Large intestine (tissue), 3 donors: Measurements from ENCODE around the gene RASA2. TPM values are rescaled to one million over a fixed set of nuclear protein-coding genes. Genes with fewer than 3 reads are reported as not detected.
"Not testable (repeated sequence)": the region's sequence is repeated elsewhere in the genome, so short reads cannot be mapped to it uniquely, and the experiment has no call there.

Experiments used
- DNase-seq, 2 donors: peaks; one replicate each; pipeline versions ENCODE4 v3.0.0 to v3.0.0-alpha.2; 2013
- H3K27ac ChIP-seq: one replicate; pipeline ENCODE4 v1.5.1; 2013; ENCODE audit warnings: low read length
- H3K27me3 ChIP-seq: 2 replicates; pipeline ENCODE4 v1.6.1; 2013; ENCODE audit warnings: low read length; ENCODE audit not compliant: control insufficient read depth, insufficient read depth
- H3K36me3 ChIP-seq: 2 replicates; pipeline ENCODE4 v1.6.1; 2013; ENCODE audit warnings: low read length; ENCODE audit not compliant: control insufficient read depth, insufficient read depth
- H3K4me1 ChIP-seq: one replicate; pipeline ENCODE4 v1.6.1; 2013; ENCODE audit warnings: low read length; ENCODE audit not compliant: control insufficient read depth, insufficient read depth
- H3K4me3 ChIP-seq: one replicate; pipeline ENCODE4 v1.5.1; 2013; ENCODE audit warnings: low read length
- H3K9me3 ChIP-seq: one replicate; pipeline ENCODE4 v1.6.1; 2013; ENCODE audit warnings: mild to moderate bottlenecking, low read depth, low read length, moderate library complexity; ENCODE audit not compliant: control insufficient read depth
- WGBS: methylation state at CpG from one replicate; pipeline ENCODE4 v1.1.5; 2013; ENCODE audit warnings: low lambda C conversion rate; ENCODE audit not compliant: insufficient coverage; 5-methylcytosine and 5-hydroxymethylcytosine counted together
- polyA plus RNA-seq: library from polyadenylated mRNA; unstranded; fragments of 120-200 nt; gene quantifications from one replicate; pipeline ENCODE4 v1.2.1, GENCODE V29; 2013

Gene RASA2
- polyA plus RNA-seq, 1 donor = 17.8 TPM

DNA sequence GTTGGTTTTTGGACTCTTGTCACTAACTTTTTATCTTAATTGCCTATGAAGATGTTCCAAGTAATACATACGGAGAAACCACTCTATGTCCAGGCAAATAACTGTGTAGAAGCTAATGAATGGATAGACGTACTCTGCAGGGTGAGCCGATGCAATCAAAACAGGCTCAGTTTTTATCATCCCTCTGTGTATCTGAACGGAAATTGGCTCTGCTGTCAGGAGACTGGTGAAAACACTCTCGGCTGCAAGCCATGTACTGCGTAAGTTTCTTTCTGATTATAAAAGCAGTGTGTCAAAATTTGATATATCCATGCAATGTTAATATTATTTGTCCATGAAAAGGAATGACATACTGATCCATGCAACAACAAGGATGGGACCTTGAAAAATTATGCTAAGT, 121.6 kb downstream of the RASA2 start:
- no CpG with 5 or more reads among the region's 6 CpGs for WGBS
- Histone ChIP-seq H3K27ac (peak overlapping the region; percentile 33), H3K4me3 (no peak overlapping the region), H3K36me3 (peaks cover 24% of the 10 kb centered on the region), H3K27me3 (no peaks in the 10 kb centered on the region), H3K9me3 (no peaks in the 10 kb centered on the region), H3K4me1 (peaks cover 5% of the 10 kb centered on the region)
- DNase-seq = no peak

DNA sequence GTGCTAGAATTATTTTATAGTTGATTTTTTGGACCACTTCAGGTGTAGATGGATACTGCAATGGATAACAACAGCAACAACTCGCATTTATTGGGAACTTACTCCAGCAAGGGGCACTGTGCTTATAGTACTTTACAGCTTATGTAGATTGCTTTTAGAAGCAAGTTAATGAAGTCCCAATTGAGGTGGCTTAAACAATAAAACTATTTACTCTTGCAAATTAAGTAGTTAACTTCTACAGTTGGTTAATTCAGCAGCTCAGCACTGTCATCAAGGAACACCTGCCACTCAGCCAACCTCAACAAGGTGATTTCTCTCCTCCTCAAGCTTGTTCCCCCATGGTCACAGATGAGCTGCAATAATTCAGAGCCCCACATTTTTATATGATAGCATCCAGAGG, 124.1 kb downstream of the RASA2 start:
- no peak for DNase-seq
- peaks cover 5% of the 10 kb centered on the region for H3K4me1 ChIP-seq
- H3K4me3 ChIP-seq = no peak overlapping the region
- no peaks in the 10 kb centered on the region for H3K27me3 ChIP-seq
- H3K9me3 ChIP-seq = no peaks in the 10 kb centered on the region
- H3K27ac ChIP-seq = no peak overlapping the region
- no CpG with 5 or more reads among the region's 1 CpG for WGBS
- H3K36me3 ChIP-seq = peaks cover 24% of the 10 kb centered on the region

DNA sequence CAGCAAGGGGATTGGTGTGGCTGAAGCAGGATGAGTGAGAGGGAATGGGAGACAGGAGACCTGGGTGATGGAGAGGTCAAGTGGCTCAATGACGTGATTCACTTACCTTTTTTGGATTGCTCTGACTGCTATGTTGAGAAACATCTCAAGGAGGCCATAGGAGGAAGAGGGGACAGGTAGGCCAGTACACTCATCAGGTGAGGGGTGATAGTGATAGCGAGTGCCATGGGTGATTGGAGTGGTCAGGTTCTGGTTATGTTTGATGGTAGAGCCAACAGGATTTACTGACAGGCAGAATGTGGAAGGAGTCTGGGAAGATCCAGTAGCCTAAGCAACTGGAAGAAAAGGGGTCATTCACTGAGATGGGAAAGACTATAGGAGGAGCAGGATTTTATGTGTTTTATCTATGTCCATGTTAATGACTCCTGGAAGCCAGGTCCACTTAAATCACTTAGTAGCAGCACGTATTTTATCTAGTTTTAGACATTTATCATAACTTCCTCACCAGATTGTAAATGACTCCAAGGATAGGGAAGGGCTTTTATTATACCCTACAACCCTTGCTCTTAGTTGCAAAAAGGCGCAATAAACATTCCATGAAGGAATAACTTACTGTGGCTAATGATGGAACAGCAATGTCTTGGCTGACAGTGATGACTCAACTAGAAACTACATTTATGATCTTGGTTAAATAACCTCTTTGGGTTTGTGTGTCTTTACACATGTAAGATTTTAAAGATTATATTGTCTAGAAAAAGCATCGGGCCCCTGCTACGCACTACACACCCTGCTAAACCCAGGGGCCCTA, 131.5 kb downstream of the RASA2 start:
- peak; percentile 83 to 92 for DNase-seq
- H3K36me3 ChIP-seq = no peaks in the 10 kb centered on the region
- peaks cover 35% of the 10 kb centered on the region for H3K4me1 ChIP-seq
- H3K27me3 ChIP-seq = no peaks in the 10 kb centered on the region
- H3K9me3 ChIP-seq = peaks cover 16% of the 10 kb centered on the region
- 38% methylated on average over 2 of the region's 6 CpGs for WGBS
- H3K27ac ChIP-seq = peak overlapping the region; percentile 60
- no peak overlapping the region for H3K4me3 ChIP-seq

DNA sequence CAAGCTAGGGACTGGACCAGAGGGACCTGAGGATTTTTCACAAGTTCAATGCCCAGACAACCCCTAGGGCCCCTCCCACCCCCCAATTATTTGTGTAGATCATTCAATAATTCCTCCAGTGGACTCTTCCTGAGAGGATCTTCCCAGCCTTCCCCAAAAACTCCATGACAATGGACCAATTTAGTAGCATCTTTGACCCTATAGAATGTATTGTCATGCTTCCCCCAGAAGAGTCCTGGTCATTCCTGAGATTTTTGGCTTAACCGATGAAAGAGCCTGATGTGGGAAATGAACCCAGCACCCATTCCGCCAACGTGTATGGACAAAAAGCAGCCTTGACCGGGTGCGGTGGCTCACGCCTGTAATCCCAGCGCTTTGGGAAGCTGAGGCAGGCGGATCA, 132.1 kb downstream of the RASA2 start:
- no peak for DNase-seq
- Histone ChIP-seq H3K9me3 (peaks cover 20% of the 10 kb centered on the region), H3K4me3 (no peak overlapping the region), H3K27me3 (no peaks in the 10 kb centered on the region), H3K4me1 (peaks cover 42% of the 10 kb centered on the region), H3K27ac (peak overlapping the region; percentile 60), H3K36me3 (no peaks in the 10 kb centered on the region)
- WGBS = no CpG with 5 or more reads among the region's 8 CpGs

DNA sequence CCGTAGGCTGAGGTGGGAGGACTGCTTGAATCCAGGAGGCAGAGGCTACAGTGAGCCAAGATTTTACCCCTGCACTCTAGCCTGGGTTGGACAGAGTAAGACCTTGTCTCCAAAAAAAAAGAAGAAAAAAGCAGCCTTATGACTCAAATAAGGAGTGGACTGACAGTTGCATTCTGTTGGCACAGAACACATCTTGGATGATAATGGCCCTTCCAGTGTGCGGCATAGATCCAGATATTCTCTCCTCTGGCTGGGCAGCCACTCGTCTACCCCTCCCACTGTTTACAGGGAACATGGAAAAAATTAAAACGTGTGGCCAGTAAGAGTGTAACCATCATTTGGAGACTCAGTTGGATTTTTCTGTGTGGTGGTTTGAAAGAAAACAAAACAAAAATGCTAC, 132.6 kb downstream of the RASA2 start:
- H3K27me3 ChIP-seq = no peaks in the 10 kb centered on the region
- H3K36me3 ChIP-seq = no peaks in the 10 kb centered on the region
- 40% methylated on average over 1 of the region's 4 CpGs for WGBS
- H3K27ac ChIP-seq = peak overlapping the region; percentile 60
- H3K4me3 ChIP-seq = no peak overlapping the region
- no peak for DNase-seq
- H3K4me1 ChIP-seq = peaks cover 44% of the 10 kb centered on the region
- peaks cover 20% of the 10 kb centered on the region for H3K9me3 ChIP-seq

DNA sequence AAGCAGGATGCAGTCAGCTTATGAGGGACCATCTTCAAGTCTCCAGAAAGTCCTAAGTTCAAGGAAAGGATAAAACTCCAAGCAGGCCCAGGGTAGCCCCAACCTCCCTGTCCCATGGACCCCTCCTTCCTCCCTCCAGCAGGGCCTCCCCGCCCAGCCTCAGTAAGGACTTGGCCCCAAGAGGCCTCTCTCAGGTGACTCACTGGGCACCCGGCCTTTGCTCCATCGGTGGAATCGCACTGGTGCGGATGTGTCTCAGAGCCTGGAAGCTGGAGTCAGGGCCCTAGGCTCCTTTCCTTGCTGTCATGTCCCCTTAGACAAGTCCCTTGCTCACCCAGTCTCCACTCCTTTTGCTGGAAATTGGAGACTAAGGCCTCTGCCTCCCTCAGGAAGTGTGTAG, 136.9 kb downstream of the RASA2 start:
- no peaks in the 10 kb centered on the region for H3K27me3 ChIP-seq

DNA sequence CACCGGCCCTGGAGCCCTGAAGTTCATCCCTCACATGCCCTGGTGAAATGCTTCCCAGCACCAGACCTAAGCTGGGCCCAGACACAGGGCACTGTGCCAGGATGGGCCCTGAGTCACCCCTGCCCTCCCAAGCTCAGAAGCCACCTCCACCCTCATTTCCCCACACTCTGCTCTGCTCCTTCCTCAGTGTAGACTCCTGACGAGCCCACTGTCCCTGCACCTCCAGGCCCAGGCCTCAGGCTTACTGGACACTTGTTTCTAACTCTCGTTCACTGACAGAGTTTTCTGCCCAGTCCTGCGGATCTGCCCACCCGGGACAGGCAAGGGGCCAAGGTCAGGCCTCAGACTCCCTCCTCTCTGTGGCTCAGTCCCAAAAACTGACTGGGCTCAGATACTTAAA, 138.7 kb downstream of the RASA2 start:
- no peak for DNase-seq
- Histone ChIP-seq H3K4me3 (no peak overlapping the region), H3K9me3 (peaks cover 36% of the 10 kb centered on the region), H3K4me1 (peaks cover 17% of the 10 kb centered on the region), H3K27ac (no peak overlapping the region), H3K36me3 (no peaks in the 10 kb centered on the region), H3K27me3 (no peaks in the 10 kb centered on the region)
- WGBS = no CpG with 5 or more reads among the region's 5 CpGs

More for the DNA sequence above, 136.9 kb downstream of the RASA2 start:
- DNase-seq = peak; percentile 71 to 82
- Histone ChIP-seq H3K4me3 (no peak overlapping the region), H3K27ac (peak overlapping the region; percentile 71), H3K36me3 (no peaks in the 10 kb centered on the region), H3K4me1 (peaks cover 29% of the 10 kb centered on the region), H3K9me3 (peaks cover 27% of the 10 kb centered on the region)
- WGBS = no CpG with 5 or more reads among the region's 5 CpGs

DNA sequence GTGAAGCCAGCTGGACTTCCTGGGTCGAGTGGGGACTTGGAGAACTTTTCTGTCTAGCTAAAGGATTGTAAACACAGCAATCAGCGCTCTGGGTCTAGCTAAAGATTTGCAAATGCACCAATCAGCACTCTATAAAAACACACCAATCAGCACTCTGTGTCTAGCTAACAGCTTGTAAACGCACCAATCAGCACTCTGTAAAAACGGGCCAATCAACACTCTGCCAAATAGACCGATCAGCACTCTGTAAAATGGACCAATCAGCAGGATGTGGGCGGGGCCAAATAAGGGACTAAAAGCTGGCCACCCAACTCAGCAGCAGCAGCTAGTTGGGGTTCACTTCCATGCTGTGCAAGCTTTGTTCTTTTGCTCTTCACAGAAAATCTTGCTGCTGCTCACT, 141.5 kb downstream of the RASA2 start:
- peaks cover 20% of the 10 kb centered on the region for H3K9me3 ChIP-seq
- not testable (repeated sequence) for DNase-seq, H3K4me3 ChIP-seq, H3K27me3 ChIP-seq, H3K36me3 ChIP-seq, H3K27ac ChIP-seq
- H3K4me1 ChIP-seq = peaks cover 11% of the 10 kb centered on the region
- WGBS = no CpG with 5 or more reads among the region's 6 CpGs

DNA sequence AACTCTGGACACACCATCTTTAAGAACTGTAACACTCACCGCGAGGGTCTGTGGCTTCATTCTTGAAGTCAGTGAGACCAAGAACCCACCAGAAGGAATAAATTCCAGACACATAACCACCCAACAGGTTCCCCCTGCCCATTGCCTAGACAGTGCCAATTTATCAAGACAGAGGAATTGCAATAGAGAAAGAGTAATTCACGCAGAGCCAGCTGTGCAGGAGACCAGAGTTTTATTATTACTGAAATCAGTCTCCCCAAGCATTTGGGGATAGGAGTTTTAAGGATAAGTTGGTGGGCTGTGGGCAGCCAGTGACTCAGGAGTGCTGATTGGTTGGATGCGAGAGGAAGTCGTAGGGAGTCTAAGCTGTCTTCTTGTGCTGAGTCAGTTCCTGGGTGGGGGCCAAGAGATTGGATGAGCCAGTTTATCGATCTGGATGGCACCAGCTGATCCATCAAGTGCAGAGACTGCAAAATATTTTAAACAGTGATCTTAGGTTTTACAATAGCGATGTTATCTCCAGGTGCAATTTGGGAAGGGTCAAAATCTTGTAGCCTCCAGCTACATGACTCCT, 142.1 kb downstream of the RASA2 start:
- WGBS = no CpG with 5 or more reads among the region's 7 CpGs
- peaks cover 16% of the 10 kb centered on the region for H3K9me3 ChIP-seq
- DNase-seq, H3K4me3 ChIP-seq, H3K36me3 ChIP-seq, H3K27me3 ChIP-seq, H3K4me1 ChIP-seq: not testable (repeated sequence)
- H3K27ac ChIP-seq = peak overlapping the region; percentile 85

DNA sequence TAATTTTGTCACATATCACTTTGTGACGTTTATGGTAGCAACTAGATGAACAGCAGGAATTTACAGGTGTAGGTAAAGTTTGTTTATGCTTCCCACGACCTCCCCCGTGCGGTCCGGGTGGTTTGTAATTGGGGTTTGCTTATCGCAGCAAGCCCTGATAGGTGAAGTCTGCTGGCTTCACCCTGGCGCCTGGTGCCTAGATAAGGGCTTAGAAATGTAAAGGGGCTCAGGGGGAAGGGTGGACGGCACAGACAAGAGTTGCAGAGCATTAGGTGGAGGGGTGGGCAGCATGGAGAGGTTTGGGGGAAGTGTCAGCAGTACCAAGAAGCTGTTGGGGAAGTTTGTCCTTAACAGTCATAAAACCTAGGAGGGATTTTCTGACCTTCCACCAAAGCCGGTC, 143.1 kb downstream of the RASA2 start:
- peak; percentile 49 to 80 for DNase-seq
- WGBS = no CpG with 5 or more reads among the region's 9 CpGs
- H3K27ac ChIP-seq = peak overlapping the region; percentile 85

More for the DNA sequence above, 143.1 kb downstream of the RASA2 start:
- H3K27me3 ChIP-seq = no peaks in the 10 kb centered on the region
- peaks cover 16% of the 10 kb centered on the region for H3K9me3 ChIP-seq
- no peak overlapping the region for H3K4me3 ChIP-seq
- H3K4me1 ChIP-seq = peaks cover 3% of the 10 kb centered on the region
- H3K36me3 ChIP-seq = no peaks in the 10 kb centered on the region
